GDM1 (cell line): ENCODE measurements around the gene CD320.
"Not testable (repeated sequence)": the region's sequence is repeated elsewhere in the genome, so short reads cannot be mapped to it uniquely, and the experiment has no call there.

ENCODE experiments used
- DNase-seq: peaks from one replicate; lab custom pipeline; 2025; lab: John Stamatoyannopoulos, UW

The CD320 gene

GRCh38 chr19:8308891-8309291 is 733 bp upstream of the CD320 start:
- no peak for DNase-seq

GRCh38 chr19:8307400-8307964 is 676 bp downstream of the CD320 start:
- DNase-seq = no peak

GRCh38 chr19:8306235-8307054 is 1.7 kb downstream of the CD320 start:
- DNase-seq = no peak

- no peak for DNase-seq
These were observed 2.4 kb downstream of the CD320 start for GRCh38 chr19:8305798-8306197.

GRCh38 chr19:8304841-8305621 is 3.1 kb downstream of the CD320 start:
- no peak for DNase-seq

GRCh38 chr19:8302734-8303133 is 5.4 kb downstream of the CD320 start:
- no peak for DNase-seq

- DNase-seq = no peak
These were observed 5.8 kb downstream of the CD320 start for GRCh38 chr19:8302357-8302691.

GRCh38 chr19:8291337-8291736 is 16.8 kb downstream of the CD320 start:
- DNase-seq = not testable (repeated sequence)

GRCh38 chr19:8276508-8276907 is 31.6 kb downstream of the CD320 start:
- not testable (repeated sequence) for DNase-seq

- DNase-seq = no peak
These were observed 38.4 kb downstream of the CD320 start for GRCh38 chr19:8269724-8270123.

GRCh38 chr19:8265872-8266271 is 42.3 kb downstream of the CD320 start:
- DNase-seq = no peak

GRCh38 chr19:8264248-8264647 is 43.9 kb downstream of the CD320 start:
- not testable (repeated sequence) for DNase-seq

- no peak for DNase-seq
These were observed 45.7 kb downstream of the CD320 start for GRCh38 chr19:8262431-8262830.

GRCh38 chr19:8261881-8262280 is 46.3 kb downstream of the CD320 start:
- DNase-seq = no peak

- DNase-seq = no peak
These were observed 46.8 kb downstream of the CD320 start for GRCh38 chr19:8261347-8261746.

GRCh38 chr19:8259922-8260247 is 48.3 kb downstream of the CD320 start:
- no peak for DNase-seq

GRCh38 chr19:8259142-8259921 is 48.8 kb downstream of the CD320 start:
- no peak for DNase-seq

GRCh38 chr19:8257052-8257443 is 51.1 kb downstream of the CD320 start:
- no peak for DNase-seq

GRCh38 chr19:8256276-8257051 is 51.7 kb downstream of the CD320 start:
- no peak for DNase-seq

- DNase-seq = no peak
These were observed 52.6 kb downstream of the CD320 start for GRCh38 chr19:8255426-8256125.
